Caki2 (cell line): ENCODE measurements around the gene YTHDF2. TPM values are rescaled to one million over a fixed set of nuclear protein-coding genes. Genes with fewer than 3 reads are reported as not detected.
A peak's percentile ranks its signal among the peaks of the same experiment; 100 is the strongest.
"Not testable (repeated sequence)": the region's sequence is repeated elsewhere in the genome, so short reads cannot be mapped to it uniquely, and the experiment has no call there.

Source experiments
- DNase-seq: peaks from one replicate; pipeline ENCODE4 v3.0.0-alpha.2; 2015; ENCODE audit warnings: low read depth
- in situ Hi-C: cut with HindIII; loops from 2 replicates; pipeline ENCODE4 v1.10.0; 2016; ENCODE audit warnings: low sequenced_read_pairs, low pct_unique_long_range_greater_than_20kb, mixed read lengths
- total RNA-seq: library from RNA; depleted of rRNA; stranded (reverse); fragments of >200 nt; shearing (Covaris generic); gene quantifications from 2 replicates; pipeline ENCODE4 v1.2.3, GENCODE V29; 2014; ENCODE audit warnings: low replicate concordance

YTHDF2 gene
- total RNA-seq, 1 experiment from 2014 or later = 52.2 TPM

DNA sequence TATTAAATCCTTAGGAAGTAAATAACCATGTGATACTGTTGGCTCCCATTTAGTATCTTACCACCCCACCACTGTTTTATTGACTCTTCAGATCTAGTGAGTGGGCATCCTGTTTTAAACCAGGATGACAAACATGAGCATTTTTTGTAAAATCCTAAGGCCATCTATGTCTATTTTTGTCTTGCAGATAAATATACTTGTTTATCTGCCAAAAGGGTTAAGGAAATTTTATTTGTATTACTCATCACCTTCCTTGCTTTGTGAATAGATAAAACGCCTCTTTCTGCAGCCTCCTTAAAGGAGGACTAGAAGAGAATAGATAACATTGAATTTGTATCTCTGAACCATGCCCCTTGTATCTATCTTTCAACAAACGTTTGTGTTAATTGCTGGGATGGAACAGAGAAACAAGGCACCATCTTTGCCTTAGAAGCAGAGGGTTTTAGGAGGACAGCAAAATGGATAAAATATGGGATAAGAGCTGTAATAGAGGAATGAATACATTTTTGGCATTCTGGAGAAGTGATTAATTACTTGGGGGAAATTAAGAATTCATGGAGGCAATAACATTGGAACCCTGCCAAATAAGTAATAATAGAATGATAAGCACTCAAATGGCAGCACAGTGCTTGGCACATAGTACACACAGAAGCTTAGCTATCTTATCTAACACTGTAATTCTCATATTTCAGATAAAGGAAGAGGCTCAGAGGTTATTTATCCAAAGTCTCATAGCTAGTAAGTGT lies 14.7 kb downstream of the YTHDF2 start:
- in situ Hi-C loops = no loop called here
- DNase-seq = peak; percentile 15

DNA sequence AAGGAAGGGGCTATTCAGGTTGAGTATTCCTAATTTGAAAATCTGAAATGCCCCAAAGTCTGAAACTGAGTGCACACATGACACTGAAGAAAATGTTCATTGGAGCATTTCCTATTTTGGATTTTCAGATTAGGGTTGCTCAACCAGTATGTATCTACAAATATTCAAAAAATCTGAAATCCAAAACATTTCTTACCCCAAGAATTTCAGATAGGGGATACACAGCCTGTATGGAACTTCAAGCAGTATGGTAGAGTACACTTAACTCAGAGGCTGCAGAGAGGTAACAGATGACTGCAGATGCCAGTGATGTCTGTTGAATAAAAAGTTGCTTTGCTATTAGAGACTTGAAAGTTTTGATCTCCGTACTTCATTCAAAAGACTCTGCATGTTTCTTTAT lies 19.0 kb downstream of the YTHDF2 start:
- DNase-seq = no peak
- in situ Hi-C loops = no loop called here

DNA sequence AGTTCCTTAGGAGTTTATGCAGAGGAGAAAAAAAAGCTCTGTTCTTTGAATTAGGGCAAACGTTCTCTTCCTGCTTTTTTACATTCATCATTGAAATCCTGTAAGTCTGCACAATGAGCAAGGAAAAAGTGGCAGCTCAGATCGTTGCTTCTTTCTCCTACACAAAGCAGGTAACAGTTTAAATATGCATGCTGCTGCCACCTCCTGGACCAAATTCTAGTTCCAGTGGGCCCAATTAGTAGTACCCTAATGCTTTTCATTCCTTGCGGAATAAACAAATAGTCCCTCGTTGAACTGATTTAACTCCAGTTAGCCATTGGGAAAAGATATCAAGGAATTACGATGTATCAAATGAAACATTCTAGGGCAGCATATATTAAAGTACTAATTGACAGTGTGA lies 20.1 kb downstream of the YTHDF2 start:
- in situ Hi-C loops = no loop called here

DNA sequence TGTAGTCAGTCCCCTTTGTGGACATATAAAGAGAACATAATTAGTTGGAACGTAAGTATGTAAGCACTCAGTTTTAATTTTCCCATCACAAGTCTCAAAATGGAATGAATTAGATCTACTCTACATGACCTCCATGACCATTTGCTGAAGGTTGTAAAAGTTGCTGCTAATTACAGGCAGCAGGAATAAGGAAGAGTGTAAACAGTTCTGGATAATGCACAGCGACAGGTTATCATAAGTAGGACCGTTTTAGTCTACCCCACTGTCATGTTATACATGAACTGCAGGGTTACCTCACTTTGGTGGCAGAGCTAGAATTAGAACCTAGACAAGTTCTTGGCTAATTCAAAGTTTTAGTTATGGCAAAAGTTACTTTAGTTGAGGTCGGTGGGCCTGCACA lies 21.7 kb downstream of the YTHDF2 start:
- DNase-seq = no peak
- in situ Hi-C loops = no loop called here

More for the DNA sequence above, 20.1 kb downstream of the YTHDF2 start:
- DNase-seq = no peak

DNA sequence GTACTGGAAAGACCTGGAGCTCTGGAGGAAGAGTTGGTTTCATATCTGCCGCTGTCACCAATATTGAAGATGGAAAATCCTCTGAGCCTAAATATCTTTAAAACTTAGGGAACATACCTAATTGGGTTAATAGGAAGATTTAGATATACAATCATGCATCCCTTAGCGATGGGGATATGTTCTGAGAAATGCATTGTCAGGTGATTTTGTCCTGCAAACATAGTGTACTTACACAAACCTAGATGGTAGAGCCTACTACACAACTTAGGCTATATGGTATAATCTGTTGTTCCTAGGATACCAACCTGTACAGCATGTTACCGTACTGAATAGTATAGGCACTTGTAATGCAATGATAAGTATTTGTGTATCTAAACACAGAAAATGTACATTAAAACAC lies 22.5 kb downstream of the YTHDF2 start:
- no peak for DNase-seq
- in situ Hi-C loops = no loop called here

DNA sequence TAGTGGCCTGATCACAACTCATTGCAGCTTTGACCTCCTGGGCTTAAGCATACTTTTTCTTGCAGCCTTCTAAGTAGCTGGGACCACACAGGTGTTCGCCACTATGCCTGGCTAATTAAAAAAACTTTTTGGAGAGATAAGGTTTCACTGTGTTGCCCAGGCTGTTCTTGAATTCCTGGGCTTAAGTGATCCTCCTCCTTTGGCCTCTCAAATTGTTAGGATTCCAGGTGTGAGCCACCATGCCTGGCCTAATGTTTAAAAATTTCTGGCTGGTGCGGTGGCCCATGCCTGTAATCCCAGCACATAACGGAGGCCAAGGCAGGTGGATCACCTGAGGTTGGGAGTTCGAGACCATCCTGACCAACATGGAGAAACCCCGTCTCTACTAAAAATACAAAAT lies 24.4 kb downstream of the YTHDF2 start:
- in situ Hi-C loops = no loop called here
- no peak for DNase-seq

DNA sequence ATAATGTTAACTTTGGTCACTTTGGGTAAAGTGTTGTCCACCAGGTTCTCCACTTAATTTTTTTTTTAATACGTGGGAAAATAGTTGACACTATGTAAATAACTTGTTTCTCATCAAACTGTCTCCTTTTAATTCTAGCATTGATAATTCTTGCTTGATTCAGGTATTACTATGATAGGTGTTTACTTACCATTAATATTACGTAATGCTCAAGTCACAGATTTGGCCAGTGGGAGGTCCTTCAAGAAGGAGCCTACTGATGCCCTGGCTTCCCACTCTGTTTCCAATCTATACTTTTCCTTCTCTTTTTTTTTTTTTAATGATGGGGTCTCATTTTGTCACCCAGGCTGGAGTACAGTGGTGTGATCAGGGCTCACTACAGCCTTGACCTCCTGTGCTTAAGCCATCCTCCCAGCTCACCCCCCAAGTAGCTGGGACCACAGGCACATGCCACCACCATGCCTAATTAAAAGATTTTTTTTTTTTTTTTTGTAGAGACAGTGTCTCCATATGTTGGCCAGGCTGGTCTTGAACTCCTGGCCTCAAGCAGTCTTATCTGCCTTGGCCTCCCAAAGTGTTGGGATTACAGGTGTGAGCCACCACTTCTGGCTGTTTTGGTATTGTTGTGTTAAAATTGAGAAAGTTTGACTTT lies 29.9 kb downstream of the YTHDF2 start:
- in situ Hi-C loops = no loop called here

DNA sequence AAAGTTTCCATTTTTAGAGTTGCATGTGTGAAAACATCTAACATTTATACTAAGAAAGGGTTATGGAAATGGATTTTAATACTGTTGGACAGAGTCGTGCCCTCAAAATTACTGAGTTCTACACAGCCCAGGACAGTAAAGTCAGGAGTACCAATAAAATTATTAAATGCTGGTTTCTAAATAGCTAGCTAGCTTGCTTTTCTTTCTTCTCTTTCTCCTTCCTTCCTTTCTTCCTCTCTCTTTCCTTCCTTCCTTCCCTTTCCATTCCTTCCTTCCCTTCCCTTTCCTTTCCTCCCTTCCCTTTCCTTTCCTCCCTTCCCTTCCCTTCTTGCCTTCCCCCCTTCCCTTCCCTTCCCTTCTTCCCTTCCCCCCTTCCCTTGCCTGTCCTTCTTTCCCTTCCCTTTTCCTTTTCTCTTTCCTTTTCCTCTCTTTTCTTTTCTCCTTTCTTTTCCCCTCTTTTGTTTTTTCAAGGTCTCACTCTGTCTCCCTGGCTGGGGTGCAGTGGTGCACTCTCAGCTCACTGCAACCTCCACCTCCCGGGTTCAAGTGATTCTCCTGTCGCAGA lies 33.9 kb downstream of the YTHDF2 start:
- no peak for DNase-seq
- in situ Hi-C loops = no loop called here

More for the DNA sequence above, 29.9 kb downstream of the YTHDF2 start:
- DNase-seq = no peak

DNA sequence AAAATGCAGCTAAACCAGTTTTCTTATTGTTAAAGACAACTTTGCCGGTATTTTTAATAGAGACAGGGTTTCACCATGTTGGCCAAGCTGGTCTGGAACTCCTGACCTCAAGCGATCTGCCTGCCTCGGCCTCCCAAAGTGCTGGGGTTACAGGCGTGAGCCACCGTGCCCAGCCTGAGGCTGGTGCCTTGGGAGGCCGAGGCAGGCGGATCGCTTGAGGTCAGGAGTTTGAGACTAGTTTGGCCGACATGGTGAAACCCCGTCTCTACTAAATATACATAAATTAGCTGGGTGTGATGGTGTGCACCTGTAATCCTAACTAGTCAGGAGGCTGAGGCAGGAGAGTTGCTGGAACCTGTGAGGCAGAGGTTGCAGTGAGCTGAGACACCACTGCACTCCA lies 35.2 kb downstream of the YTHDF2 start:
- DNase-seq, in situ Hi-C loops: not testable (repeated sequence)

DNA sequence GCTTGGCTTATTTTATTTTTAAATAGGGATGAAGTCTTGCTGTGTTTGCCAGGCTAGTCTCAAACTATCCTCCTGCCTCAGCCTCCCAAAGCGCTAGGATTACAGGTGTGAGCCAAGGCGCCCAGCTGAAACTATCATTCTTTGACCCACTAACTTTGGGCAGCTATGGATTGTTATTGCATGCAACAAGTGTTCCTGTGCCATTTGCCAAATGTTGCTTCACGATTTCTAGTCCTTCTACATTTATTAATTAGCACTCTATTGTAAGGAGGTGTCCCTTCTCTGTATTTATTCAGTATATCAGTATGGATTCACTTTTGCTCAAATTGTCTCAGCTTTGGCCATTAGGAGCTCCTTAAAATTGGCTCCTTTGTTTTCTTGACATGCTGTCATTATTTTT lies 36.4 kb downstream of the YTHDF2 start:
- no peak for DNase-seq
- in situ Hi-C loops = no loop called here

DNA sequence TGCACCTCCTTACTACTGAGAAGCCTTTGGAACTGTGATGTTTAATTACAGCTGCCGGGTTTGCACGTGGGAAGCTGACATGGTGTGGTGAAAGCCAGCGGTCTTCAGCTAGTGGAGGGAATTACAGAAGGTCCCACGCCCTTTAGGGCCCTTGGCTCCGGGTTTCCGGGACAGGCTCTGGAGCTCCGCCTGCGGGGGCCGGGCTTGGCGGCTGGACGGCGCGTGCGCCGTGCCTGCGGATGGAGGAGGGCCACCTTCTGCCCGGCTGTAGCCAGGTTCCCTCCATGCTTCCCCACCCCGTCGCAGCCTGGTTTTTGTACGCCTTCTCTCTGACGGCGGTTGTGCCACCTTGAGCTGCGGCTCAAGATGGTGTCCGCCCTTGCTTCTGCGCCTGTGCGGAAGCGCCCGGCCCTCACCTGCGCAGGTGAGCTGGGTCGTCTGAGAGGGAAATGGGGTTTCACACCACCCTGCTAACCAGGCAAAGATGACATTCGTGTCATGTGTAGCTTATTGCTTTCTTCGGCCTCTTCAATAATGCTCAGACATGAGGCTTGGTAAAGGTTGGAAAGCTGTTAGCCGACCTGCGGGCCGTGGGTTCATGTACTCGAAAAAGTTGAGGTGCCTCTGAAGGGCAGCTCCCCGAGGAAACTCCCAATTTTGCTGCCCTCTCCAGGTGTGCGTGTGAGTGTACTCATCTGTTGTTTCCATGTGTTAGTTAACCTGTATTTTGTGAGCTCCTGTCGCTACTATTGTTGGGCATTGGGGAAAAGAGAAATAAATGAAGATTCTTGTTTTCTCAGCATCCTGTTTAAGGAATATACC lies 38.6 kb downstream of the YTHDF2 start:
- DNase-seq = peak; percentile 62
- in situ Hi-C loops = no loop called here

DNA sequence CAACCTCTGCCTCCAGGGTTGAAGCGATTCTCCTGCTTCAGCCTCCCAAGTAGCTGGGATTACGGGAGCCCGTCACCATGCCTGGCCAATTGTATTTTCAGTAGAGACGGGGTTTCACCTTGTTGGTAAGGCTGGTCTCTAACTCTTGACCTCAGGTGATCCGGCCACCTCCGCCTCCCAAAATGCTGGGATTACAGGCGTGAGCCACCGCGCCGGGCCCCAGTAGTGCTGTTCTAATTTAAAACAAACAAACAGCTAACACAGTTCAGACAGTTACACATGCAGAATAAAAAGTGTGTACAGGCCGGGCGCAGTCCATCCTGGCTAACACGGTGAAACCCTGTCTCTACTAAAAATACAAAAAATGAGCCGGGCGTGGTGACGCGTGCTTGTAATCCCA lies 39.6 kb downstream of the YTHDF2 start:
- in situ Hi-C loops = no loop called here
- DNase-seq = no peak

DNA sequence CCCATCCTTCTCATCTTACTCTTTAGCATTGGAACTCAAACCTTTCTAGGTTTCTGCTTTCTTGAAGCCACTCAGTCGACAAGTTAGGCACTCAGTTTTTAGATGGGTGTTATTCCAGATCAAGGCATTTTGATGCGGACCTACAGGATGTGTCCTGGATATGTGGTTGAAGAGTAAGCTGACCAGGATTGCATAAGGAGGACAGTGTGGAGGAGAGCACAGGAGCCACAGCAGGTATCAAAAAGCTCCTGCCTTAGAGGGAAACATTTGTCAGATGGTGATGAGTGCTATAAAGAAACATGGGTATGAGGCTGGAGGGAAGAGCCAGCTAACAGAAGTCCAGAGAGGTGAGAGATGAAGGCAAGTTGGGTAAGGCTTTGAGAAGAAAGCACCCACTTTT lies 41.3 kb downstream of the YTHDF2 start:
- DNase-seq = no peak
- in situ Hi-C loops = no loop called here

DNA sequence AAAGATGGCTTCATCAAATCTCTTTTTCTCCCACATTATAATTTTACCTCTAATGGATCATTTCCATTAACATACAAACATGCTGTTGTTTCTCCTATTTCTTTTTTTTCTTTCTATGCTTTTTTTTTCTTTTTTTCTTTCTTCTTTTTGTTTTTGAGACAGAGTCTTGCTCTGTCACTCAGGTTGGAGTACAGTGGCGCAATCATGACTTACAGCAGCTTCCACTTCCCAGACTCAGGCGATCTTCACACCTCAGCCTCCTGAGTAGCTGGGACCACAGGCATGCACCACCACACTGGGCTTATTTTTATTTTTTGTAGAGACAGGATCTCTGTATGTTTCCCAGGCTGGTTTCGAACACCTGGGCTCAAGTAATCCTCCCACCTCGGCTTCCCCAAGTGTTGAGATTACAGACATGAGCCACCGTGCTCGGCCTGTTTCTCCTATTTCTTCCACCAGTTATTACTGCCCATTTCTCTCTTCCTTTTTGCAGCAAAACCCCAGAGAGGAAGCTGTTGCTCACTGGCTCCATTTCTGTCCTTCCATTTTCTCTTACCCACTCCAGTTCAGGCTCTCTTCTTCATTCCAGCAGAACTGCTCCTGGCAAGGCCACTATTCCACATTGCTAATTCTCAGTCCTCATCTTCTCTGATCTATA lies 43.1 kb downstream of the YTHDF2 start:
- DNase-seq = no peak
- in situ Hi-C loops = no loop called here

DNA sequence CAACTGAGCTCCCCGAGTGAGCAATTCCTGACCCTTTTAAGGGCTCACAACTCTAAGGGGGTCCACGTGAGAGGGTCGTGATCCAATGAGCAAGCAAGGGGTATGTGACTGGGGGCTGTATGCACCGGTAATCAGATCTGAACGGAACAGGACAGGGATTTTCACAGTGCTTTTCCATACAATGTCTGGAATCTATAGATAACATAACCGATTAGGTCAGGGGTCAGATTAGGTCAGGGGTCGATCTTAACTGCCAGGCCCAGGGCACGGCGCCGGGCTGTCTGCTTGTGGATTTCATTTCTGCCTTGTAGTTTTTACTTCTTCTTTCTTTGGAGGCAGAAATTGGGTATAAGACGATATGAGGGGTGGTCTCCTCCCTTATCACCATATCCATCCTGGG lies 44.6 kb downstream of the YTHDF2 start:
- no peak for DNase-seq
- in situ Hi-C loops = no loop called here

DNA sequence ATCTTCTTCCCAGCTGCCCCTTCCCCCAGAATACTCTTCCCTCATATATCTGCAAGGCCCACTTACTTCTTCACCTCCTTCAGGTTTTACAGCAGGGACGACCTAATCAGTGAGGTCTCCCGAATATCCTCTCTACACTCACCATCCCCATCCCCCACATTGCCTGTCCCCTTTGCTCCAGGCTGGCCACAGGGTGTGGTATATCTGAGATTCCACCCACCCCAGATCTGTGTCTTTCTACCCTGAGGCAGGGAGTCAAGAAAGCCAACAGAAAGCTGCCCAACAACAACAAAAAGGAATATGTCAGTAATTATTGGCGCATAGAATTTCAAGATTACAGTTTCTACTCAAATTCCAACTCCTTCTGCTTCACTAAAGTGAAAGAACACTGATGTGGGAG lies 45.3 kb downstream of the YTHDF2 start:
- no peak for DNase-seq
- in situ Hi-C loops = no loop called here

DNA sequence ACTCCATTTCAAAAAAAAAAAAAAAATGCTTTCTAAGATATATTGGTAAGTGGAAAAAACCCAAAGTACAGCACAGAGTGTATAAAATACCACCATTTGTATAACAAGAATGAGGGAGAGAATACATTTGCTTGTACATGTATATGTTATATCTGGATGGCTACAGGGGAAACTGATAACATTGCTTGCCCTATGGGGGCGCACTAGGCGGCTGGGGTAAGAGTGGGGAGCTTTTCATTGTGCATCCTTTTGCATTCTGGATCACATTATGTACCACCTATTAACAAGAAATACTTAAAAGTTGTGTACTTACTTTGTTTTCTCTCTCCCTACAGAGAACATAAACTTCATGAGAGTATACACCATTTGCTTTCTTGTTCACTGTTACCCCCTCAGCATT lies 46.6 kb downstream of the YTHDF2 start:
- in situ Hi-C loops = no loop called here

DNA sequence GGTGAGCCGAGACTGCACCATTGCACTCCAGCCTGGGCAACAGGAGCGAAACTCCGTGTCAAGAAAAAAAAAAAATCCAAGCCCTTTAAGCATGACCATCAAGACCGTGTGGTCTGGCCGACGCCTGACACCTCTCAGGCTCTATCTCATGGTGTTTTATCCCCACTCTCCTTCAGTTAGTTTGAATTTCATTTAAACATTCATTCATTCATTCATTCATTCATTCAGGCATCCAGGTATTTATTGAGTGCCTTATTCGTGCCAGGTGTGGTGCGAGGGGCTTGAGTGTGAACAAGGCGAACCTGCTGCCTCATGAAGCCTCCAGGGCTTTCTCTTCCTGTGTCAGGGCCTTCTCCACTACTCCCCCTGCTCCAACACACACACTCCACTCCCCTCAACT lies 52.7 kb downstream of the YTHDF2 start:
- no peak for DNase-seq
- in situ Hi-C loops = no loop called here

More for the DNA sequence above, 46.6 kb downstream of the YTHDF2 start:
- no peak for DNase-seq
